SK-N-MC (cell line): ENCODE data around the gene PHF2.

Experiments used
- EZH2 ChIP-seq: fragments of 200-600 bp; sonication (generic); IDR thresholded peaks from one replicate; pipeline ENCODE4 v1.6.1; 2017; ENCODE audit warnings: antibody characterized with exemption
- POLR2AphosphoS5 ChIP-seq: IDR thresholded peaks from 2 replicates; pipeline ENCODE4 v1.6.1; 2012; ENCODE audit warnings: mild to moderate bottlenecking, low read depth, low read length, borderline replicate concordance

DNA sequence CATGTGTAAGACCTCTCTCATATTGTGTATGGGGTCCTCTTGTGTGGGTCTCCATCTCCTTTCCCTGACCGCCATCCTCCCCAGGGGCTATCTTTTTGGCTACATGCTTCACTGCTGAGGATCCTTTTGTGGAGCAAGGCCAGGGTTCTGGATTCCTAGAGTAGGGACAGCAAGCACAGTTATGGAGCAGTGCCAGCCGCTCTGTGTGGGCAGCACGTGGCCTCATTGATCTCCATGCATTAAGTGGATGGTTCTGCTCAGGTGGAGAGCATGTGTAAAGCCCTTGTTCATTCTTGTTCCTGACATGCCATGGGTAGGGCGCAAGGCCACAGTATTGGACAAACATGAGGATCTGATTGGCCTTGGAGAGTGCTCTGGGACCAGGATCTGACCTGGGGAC lies 8.9 kb downstream of the PHF2 start:
- no peak for TF ChIP-seq EZH2
- TF ChIP-seq POLR2AphosphoS5 = no peak
